MM.1S (cell line): Measurements from ENCODE around the gene RIPOR2.

Source experiments
- EZH2 ChIP-seq: fragments of 300-600 bp; sonication (generic); optimal IDR thresholded peaks from 2 replicates; pipeline ENCODE3; 2017; ENCODE audit warnings: low read depth, mild to moderate bottlenecking, antibody characterized with exemption, low read length, mixed read lengths
- TF ChIP-seq, protein P1 (sequence below): fragments of 300-600 bp; sonication (generic); IDR thresholded peaks from 2 replicates; pipeline ENCODE4 v1.5.1; 2016; ENCODE audit warnings: antibody characterized with exemption, low read length, mixed read lengths

DNA sequence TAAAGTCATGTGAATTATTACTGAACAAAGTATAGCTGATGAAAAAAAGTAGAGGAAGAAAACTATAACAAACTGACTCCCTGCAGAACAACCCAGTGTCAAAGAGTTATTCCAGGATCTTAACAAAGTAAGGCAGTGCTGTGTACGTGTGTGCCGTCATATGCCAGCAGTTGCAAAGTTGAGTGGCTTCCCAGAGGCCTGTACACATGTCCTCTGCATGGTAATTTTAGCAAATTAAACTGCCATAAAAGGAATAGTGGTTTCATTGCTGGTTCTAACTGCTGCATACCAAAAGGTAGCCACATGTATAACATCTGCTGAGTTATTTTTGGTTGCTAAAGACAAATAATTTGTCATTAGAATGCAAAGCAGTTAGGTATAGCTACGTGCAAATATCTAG lies 44.8 kb downstream of the RIPOR2 start:
- TF ChIP-seq, protein P1, sequence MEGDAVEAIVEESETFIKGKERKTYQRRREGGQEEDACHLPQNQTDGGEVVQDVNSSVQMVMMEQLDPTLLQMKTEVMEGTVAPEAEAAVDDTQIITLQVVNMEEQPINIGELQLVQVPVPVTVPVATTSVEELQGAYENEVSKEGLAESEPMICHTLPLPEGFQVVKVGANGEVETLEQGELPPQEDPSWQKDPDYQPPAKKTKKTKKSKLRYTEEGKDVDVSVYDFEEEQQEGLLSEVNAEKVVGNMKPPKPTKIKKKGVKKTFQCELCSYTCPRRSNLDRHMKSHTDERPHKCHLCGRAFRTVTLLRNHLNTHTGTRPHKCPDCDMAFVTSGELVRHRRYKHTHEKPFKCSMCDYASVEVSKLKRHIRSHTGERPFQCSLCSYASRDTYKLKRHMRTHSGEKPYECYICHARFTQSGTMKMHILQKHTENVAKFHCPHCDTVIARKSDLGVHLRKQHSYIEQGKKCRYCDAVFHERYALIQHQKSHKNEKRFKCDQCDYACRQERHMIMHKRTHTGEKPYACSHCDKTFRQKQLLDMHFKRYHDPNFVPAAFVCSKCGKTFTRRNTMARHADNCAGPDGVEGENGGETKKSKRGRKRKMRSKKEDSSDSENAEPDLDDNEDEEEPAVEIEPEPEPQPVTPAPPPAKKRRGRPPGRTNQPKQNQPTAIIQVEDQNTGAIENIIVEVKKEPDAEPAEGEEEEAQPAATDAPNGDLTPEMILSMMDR, result no peak
- TF ChIP-seq EZH2, result no peak
